HG03460 (cell line): ENCODE measurements around the gene SLC17A4.

Experiments used
- ATAC-seq: cut with Tn5 transposase; IDR thresholded peaks from one replicate; pipeline ENCODE4 v1.9.1; 2021; ENCODE audit not compliant: unreplicated experiment

The SLC17A4 gene, protein sequence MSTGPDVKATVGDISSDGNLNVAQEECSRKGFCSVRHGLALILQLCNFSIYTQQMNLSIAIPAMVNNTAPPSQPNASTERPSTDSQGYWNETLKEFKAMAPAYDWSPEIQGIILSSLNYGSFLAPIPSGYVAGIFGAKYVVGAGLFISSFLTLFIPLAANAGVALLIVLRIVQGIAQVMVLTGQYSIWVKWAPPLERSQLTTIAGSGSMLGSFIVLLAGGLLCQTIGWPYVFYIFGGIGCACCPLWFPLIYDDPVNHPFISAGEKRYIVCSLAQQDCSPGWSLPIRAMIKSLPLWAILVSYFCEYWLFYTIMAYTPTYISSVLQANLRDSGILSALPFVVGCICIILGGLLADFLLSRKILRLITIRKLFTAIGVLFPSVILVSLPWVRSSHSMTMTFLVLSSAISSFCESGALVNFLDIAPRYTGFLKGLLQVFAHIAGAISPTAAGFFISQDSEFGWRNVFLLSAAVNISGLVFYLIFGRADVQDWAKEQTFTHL

DNA sequence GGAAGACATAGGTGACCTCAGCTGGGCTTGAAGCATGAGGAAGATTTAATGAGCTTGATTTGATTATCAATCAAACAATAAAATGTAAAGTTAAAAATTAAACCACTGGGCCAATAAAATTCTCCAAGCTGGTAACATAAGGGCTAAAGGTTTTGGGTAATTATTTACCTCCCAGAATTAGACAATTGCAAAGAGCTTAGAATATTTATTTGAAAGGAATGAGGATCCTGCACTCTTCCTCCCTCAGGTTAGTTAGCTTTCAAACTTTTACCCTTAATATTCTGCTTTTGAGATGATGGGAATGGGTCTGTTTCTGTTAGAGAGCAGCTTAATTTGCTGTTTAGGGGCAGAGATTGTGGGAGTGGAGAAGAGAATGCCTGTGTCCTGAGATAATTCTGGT, at the start of gene SLC17A4:
Gene SLC17A4, plus strand, starts transcription at position 208 of the 400 bp plus-strand sequence. CDS start 7,221 bp downstream, outside the sequence.
- ATAC-seq = no peak

DNA sequence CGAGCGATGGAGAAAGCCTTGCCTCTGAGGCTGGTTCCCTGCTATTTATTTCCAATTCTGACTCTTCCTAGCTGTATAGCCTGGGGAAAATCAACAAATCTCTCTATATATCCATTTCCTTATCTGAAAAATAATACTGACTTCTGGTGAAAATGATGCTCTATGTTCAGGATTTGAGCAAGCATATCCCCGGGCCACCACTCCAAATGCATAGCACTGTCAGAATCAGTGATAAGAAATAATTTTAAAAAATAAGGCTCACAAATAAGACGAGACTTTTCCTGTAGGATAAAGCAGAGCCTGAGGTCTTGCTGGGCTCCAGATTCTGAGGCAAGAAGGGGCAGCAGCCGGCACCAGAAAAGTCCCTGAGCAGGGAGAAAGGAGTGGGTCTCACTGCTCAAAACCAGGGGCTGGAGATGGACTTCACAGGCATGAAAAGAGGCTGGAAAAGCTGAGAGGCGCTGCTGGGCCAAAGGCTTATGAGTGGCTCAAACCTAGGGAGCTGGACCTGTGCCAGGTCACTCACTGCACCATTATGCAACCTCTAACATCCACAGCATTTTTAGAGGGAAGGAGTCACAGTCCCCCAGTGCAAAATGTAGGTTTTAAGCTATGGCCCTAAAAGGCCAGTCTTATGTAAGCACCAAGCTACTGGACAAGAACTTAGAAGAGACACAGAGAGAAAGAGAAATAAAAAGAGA, 48.1 kb upstream of the SLC17A4 start:
- no peak for ATAC-seq

DNA sequence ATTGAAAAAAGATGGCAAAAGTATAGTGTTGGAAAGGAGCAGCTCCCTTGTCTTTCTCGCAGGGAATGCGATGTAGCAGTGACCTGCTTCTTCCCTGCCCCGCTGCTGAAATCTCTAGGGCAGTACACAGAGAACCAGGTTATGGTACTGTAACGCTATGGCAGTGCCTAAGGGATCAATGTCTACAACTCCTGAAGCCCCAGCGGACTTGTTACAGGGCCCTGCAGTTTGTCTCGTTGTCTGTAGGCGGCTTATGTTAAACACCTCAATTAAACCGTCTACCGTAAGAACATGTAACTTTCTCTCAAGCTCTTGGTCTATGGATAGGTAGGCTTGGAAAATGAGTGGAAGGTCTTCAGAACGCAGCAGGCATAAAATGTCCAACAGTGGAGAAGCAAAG, 44.8 kb upstream of the SLC17A4 start:
- no peak for ATAC-seq

DNA sequence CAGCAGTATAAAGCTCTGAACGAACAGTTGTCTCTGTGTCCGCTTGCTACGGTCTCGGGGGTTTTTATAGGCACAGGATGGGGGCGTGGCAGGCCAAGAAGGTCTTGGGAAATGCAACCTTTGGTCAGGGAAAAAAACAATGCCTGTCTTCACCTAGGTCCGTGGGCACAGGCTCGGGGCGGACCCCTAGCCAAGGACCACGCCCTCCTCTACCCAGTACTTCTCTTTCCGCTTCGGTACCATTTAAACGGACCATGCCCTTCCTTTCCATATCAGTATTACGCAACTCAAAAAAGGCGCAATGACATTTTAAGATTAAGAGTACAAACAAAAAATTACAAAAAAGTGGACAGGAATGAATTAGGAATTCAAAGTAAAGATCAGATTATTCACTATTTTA, 44.3 kb upstream of the SLC17A4 start:
- no peak for ATAC-seq

DNA sequence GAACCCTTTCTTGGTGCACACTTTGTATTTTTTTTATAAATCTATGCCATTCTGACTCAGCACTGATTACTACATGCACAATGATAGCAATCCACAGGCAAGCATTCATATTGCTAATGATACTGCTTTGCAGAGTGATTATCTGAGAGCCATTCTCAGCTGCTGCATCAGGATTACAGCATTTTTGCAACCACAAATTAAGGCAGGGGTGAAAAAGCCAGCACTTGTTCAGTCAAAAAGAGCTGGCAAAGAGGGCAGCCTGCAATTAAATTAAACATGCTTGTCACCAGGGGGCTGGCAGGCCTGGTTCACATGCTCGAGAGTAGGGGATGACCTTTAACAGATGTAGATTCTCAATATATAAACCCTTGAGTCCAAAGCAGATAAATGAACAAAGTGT, 40.7 kb upstream of the SLC17A4 start:
- ATAC-seq = no peak

DNA sequence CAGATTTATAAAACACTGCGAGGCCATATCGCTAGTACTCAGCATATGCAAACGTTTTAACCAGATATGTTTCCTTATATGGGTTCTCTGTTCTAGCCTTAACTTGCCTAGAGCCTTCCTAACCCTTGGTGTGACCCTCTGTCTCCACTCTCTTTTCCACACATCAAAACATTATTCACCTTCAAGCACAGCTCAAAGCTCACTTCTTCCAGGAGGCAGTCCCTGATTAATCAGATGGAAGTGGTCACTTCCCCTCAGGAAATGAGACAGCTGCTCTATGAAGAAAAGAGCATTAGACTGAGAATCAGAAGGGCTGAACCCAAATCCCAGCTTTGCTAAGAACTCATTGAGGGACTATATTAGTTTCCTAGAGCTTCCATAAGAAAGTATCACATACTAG, 39.8 kb upstream of the SLC17A4 start:
- no peak for ATAC-seq

DNA sequence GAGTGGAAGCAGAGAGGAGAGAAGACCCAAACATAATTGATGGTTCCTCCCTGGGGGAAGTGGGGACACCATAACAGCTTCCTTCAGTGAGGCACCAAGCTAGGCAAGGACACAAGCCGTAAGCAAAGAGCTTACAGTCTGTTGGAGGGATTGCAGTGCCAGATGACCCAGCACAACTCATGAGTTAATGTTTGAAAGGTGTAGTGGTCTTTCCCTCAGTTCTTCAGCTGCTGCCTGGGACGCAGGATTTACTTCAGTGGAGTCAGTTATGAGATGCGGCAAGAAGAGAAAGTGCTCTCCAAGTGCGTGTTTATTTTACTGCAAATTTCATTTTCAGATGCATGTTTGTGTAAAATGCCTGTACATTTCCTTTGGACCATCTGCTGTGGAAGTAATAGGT, 38.7 kb upstream of the SLC17A4 start:
- ATAC-seq = no peak

DNA sequence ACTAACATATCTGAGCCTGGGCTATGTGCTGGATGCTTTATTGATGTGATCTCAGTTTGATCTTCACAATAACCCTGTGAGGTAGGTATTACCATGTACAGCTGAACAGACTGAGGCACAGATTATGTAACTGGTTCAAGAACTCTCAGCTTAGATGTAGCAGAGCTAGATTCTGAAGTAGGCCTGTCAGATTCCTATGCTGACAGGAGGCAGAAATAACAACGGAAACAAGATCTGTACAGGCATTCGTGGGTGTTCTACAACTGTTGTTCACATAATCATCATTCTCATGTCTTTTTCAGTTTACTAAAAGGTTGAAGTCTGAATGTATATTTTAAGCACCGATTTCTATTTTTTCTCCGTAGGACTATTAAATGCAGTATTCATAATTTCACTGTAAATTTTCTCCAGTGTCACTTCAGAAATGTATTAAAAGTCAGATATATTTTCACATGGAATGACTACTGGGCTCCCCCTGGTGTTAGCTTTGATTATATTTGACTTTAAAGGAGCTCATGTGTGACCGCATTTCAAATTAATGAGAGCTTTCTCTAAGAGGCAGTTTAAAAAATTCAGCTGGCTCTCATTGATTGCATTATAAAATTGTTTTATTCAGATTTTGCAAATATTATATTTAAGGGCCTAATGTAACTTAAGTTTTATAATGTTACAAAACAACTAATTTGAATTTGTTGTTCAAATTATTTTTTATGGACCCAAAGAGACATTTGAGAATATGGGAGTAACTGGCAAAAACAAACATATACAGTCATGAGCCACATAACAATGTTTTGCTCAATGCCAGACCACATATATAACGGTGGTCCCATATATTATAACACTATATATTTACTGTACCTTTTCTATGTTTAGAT, 36.4 kb upstream of the SLC17A4 start:
- no peak for ATAC-seq

DNA sequence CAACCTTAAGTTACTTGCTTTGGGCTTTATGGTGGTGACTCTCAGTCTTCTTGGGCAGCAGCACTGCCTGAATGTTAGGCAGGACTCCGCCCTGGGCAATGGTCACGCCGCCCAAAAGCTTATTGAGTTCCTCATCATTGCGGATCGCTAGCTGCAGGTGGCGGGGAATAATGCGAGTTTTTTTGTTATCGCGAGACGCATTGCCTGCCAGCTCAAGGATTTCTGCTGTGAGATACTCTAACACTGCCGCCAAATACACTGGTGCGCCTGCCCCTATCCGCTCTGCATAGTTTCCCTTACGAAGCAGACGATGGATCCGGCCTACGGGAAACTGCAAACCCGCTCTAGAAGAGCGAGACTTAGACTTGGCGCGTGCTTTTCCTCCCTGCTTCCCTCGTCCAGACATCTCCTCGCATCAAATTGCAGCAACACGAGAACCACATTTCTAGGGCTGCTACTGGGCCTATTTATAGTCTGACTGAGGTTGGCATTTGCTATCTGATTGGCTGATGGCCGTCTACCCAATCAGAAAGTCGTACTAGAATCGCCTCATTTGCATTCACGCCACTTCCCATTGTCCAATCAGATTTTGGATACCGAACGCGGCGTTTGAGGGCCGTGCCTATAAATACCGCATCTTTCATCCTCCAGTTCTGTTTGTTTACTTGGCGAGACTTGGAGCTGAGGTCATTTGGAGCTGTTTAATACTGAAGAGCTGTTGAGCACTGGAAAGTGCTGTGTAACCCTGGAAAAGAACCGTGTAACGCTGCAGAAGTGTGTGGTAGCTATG, 28.2 kb upstream of the SLC17A4 start:
- no peak for ATAC-seq

DNA sequence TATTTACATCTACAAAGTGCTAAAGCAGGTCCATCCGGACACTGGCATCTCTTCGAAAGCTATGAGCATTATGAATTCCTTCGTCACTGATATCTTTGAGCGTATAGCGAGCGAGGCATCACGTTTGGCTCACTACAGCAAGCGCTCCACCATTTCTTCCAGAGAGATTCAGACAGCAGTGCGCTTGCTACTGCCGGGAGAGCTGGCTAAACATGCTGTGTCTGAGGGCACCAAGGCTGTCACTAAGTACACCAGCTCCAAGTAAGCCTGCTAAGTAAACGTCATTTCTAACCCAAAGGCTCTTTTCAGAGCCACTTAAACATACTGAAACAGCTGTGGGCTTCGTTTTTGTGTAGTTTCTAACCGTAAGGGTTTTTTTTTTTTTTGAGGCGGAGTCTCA, 27.5 kb upstream of the SLC17A4 start:
- no peak for ATAC-seq

DNA sequence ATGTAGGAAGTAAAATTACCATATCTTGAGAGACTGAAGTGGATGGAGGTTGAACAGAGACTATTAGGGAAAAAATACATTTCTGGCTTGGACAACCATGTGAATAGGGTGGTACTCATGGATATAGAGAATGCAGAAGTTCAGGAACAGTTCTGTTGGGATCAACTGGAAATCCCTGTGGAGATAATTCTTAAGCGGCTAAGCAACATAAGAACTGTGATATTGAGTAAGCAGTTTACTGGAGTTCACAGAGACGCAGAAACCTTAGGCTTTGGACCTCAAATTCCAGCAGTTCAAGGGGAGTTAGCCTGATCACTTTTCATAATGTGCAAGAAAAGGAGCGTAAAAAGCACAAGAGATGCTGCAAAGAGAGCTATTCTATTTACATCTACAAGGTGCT, 23.6 kb upstream of the SLC17A4 start:
- ATAC-seq = no peak

DNA sequence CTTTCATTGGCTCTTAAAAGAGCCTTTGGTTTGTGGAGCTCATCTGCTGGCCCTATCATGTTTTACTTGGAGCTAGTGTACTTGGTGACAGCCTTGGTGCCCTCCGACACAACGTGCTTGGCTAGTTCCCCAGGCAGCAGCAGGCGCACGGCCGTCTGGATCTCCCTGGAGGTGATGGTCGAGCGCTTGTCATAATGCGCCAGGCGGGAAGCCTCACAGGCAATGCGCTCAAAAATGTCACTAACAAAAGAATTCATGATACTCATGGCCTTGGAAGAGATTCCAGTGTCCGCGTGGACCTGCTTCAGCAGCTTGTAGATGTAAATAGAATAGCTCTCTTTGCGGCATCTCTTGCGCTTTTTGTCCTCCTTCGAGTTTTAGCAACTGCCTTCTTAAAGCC, 22.8 kb upstream of the SLC17A4 start:
- no peak for ATAC-seq

DNA sequence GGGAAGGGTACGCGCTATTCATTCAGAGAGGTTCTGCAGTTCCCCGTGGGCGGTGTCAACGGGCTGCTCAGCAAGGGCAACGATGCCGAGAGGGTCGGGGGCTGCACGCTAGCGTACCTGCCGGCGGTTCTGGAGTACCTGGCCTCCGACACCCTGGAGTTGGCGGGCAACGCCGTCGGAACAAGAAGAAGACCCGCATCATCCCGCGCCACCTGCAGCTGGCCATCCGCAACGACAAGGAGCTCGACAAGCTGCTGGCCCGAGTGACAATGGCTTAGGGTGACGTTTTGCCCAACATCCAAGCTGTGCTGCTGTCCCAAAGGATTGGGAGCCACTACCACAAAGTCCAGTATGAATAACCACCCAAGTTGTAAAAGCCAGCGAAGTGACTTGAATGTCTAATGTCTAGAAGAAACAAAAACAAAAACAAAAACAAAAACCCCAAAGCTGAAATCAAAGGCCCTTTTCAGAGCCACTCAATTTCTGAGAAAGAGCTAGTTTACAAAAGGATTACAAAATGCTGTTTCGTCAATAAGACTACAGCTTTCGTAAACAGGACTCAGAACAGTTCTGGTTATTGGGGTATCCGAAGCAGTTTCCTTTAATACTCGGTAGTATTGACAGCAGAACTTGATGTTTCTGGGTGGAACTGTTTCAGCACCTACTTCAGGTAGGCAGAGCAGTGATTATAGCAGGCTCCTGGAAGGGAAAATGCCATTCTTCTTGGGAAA, 21.9 kb upstream of the SLC17A4 start:
- ATAC-seq = no peak

DNA sequence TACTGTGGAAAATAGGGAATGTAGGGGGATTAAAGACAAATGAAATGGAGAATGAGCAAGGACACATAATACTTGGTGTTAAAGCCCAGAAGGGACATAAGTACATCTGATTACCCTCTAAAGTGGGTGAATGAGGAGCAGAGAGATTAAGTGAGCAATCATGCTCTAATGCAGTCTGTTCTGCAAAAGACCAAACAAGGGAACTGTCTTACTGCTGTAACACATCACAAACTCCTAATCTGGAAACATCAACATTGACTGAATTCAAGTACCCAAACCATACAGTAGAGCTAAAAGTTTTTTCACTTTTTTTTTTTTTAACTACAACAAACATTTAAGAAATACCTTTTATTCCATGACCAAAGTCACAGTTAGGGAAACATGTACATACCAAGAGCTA, 19.3 kb upstream of the SLC17A4 start:
- ATAC-seq = no peak

DNA sequence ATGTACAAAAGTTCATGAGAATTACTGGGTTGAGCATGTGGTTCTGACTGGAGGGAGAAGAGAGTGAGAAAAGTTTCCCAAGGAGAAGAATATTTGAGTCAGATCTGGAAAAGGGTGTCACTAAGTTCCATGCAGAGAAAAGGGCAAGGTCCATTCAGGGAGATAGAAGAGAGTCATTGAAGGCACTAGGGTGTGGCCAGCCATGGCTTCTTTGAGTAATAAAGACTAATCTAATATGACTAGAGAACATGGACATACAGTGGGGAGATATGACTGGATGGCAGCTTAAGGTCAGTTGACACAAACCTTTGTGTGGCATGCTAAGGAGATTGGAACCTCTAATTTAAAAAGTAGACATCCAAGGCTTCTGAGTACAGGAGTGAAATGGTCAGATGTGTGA, 10.7 kb upstream of the SLC17A4 start:
- no peak for ATAC-seq

DNA sequence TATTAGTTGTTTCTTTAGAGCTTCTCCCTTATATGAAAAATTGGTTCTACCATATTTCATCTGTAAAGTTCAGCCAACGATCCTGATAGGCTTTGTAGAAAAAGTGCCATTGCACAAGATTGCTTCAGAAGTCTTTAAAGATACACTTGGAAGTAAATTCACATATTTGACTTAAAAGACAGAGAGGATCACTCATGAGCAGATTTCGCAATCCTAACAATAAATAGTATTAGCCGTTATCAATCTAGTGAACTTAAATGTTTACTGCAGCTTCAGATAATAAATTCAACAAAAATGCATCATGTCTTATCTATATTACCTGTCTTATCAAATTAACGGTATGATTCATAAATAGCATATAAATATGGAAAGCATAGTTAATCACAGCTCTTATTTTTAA, 8.7 kb upstream of the SLC17A4 start:
- ATAC-seq = no peak

DNA sequence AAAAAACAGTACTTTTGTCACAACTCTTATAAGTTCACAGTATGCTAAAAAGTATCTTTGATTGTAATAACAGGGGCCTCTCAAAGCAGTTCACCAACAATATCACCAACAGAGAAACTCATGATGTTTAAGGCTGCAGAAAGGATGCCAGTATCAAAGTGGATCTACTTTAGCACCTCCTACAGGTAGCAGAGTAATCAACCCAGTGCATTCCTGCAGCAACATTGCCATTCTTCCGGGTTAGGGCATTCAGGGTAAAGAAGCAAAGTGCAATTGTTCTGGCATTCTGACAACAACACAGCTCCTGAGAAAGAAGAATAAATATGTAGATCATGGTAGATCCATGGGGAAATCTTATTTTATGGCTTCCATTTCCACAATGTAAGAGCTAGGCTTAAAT, 7.6 kb upstream of the SLC17A4 start:
- no peak for ATAC-seq

DNA sequence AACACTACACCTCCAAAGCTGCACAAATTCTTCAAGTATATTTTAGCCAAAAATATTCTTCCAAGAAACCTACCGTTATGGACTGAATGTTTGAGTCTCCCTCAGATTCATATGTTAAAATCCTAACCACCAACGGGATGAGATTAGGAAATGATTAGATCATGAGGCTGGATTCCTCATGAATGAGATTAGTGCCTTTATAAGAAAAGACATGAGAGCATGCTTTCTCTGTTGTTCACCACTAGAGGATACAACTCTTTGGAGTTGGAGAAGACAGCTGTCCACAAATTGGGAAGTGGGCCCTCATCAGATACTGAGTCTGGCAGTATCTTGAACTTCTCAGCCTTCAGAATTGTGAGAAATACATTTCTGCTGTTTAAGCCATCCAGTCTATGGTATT, 7.1 kb upstream of the SLC17A4 start:
- ATAC-seq = no peak

DNA sequence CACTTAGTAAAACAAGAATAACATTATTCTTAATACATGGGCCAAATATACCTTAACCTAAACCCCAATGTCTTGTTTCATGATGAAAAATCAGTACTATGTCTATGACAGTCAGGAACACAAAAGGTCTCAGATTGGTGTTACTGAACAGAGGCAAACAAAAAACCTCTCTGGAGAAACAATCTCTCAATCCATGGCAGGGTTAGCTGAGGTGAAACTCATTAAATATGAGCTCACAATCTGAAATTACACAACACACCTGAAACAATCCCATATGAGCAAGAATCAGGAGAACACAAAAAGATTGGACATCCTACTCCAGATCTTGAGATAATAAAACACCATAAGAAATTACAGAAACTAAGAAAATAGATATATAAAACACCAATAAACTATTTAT, 6.5 kb upstream of the SLC17A4 start:
- ATAC-seq = no peak
